Islet of Langerhans (tissue), 1 donor: ENCODE data around the gene TOMM5.
"Not testable (repeated sequence)": the region's sequence is repeated elsewhere in the genome, so short reads cannot be mapped to it uniquely, and the experiment has no call there.

Experiments
- FAIRE-seq: peaks from one replicate; lab custom pipeline; 2011; peaks lifted over from hg19 to GRCh38; lab: Jason Lieb, UNC

The TOMM5 gene

DNA sequence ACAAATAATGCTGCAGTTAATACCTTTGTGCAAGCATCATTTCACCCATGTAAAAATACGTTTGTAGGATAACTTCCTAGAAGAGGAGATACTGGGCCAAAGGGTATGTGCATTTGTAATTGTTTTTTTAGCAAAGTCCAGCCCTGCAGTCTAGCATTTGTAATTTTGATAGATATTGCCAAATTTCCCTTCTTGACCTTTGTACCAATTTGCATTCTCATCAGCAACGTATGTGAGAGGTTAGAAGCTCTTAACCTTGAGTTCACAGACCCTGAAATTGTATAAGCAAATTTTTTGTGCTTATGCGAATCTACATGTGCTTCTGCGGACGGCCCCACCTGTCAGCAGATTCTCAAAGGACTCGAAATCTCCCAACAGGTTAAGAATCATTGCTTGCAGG, 18.6 kb upstream of the TOMM5 start:
- FAIRE-seq = no peak

DNA sequence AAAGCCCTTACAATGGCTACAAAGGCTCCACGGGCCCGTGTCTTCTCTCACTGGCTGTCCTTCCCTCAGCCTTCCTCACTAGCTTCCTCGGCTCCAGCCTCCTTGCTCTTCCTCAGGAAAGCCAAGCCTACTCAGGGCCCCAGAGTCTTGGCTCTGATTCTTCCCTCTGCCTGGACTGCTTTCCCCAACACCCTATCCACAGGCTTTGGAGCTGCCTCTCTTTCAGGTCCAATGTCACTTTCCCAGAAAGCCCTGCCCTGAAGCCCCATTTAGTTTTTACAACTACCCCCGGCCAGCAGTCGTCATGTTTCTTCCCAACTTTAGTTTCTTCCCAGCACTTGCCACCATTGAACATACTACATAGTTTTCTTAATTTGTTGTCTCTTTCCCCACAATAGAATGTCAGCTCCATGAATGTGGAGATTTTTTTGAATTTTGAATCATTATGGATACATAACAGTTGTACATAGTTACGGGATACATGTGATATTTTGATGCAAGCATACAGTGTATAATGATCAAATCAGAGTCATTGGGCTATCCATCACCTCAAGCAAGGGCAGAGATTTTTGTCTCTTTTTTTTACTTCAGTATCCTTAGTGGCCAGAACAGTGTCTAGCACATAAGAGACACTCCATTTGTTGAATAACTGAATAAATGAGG, 17.5 kb upstream of the TOMM5 start:
- no peak for FAIRE-seq

DNA sequence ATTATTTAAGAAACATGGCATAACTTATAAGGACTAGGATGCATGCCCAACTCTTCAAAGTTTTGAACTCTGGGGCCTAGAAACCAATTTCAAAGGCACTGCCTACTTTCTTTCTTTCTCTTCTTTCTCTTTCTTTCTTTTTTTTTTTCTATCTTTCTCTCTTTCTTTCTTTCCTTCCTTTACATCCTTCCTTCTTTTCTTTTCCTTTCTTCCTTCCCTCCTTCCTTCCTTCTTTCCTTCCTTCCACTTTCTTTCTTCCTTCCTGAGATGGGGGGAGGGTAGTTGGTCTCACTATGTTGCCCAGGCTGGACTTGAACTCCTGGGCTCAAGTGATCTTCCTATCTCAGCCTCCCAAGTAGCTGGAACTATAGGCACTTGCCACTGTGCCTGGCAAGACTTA, 15.9 kb upstream of the TOMM5 start:
- no peak for FAIRE-seq

DNA sequence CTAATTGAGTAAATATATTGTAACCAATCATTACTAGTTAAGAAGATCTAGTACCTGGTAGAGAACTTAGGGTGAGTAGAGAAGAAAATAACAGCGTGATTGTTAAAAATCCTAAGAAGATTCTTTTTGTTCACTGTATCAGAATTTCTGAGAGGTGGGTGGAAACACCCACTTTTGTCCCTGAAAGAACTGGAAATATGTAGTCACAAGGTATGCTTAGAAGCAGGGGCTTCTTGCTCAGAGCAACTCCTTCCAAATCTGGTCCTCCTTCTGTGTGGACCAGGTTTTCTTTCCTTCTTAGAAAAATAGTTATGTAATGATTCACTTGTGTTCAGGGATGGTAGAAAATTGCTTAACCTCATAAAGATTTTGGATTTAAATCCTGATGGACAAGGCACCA, 11.9 kb upstream of the TOMM5 start:
- no peak for FAIRE-seq

DNA sequence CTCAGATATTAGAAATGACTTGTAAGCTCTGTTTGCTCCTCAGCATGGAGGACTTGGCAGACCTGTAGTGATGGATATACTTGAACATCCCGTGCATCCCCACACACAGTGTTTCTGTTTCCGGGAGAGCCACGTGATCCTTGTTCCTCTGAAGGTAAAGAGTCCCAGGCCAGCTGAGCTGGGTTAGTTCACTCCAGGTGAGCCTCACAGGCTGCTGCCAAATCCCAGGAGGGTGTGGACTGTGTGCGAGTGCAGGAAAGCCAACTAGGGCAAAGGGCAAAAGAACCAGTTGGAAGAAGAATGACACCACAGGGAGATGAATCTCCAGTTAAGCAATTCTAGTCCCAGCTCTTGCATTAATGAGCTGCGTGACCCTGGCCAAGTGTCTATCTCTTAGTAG, 10.4 kb upstream of the TOMM5 start:
- no peak for FAIRE-seq

DNA sequence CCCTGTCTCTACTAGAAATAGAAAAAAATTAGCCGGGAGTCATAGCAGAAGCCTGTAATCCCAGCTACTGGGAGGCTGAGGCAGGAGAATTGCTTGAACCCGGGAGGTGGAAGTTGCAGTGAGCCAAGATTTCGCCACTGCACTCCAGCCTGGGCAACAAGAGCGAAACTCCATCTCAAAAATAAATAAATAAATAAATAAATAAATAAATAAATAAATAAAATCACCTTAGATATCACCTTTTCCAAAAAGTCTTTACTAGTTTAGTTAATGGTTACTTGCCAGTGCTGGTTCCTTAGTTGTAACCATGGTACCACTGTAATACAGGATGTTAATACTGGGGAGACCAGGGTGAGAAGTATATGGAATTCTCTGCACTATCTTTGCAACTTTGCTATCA, 9.7 kb upstream of the TOMM5 start:
- not testable (repeated sequence) for FAIRE-seq

DNA sequence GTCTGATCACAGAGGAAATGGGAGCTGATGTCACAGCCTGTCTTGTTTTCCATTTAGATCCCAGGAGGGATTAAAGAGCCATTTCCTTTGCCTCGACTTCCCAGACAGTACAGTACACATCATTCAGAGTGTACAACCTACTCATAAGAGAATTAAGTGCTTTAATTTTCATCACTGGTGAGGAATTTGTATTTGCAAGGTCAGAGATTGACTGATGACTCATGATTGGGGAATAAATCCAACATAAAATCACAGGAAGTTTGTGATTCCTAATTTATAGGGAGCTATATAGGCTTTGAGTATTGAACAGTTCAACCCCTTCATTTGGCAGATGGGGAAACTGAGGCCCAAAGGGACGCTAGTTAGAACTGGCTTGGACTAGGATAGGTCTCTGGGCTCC, 4.1 kb upstream of the TOMM5 start:
- FAIRE-seq = no peak

DNA sequence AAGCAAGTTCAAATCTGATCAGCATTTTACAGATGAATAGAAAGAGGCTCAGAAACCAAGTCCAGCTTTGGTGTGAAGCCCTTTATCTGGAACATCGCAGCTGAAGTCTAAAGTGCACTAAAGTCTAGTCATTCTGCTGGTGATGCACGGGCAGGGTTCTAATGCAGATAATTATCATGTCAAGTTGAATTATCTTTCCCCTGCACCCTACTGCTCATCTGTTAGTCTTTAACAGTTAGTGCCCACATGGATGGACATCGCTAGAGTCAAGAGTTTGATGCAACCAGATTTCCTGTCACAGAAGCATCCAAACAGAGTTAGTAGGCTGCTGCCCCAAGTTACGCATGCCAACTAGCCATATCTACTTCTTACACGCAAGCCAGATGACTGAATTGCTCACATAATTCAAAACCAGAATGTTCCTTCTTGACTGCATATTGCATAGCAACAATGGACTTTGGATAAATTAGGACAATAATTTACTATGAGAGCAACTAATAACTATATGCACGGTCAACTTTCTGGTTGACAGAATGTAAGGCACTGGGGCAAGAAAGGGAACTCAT, 1.6 kb upstream of the TOMM5 start:
- no peak for FAIRE-seq

DNA sequence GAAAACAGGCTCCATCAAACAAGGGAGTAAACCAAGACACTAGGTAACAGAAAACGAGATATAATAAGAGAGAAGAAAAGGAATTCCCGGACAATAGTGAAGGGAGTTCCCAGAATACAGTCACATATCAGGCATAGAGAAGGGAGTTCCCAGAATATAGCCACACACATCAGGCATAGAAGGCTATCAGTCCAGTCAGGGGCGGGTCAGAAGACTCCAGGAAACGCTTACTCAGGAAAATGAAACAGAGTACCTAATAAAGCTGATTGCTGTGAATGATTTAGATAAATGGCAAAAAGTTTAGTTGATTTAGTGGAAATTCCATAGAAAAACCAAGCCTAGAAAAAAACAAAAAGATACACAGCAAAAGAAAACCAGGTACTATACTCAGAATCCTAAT, 4.9 kb downstream of the TOMM5 start:
- FAIRE-seq = no peak

DNA sequence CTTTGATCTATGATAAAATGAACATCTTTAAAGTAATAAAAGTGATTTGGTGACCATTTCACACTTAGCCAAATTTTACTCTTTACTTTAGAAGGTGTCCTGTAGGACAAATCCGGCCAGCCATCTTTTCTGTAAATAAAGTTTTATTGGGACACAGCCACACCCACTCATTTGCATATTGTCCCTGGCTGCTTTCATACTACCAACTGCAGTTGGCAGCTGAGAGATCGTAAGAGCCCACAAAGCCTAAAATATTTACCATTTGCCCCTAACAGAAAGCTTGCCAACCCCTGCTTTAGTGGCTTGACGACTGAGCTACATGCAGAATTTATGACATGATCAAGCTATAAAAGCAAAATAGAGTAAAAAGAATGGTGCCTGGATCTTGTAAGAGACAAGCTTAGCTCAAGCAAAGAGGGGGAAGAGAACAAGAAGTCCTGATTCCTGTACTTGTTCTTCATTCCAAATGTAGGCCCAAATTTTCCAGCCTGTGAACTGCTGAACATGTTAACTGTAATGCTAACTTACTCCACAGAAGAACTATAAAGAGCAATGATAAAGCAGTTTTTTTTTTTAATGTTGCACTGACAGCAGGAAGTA, 8.8 kb downstream of the TOMM5 start:
- no peak for FAIRE-seq

DNA sequence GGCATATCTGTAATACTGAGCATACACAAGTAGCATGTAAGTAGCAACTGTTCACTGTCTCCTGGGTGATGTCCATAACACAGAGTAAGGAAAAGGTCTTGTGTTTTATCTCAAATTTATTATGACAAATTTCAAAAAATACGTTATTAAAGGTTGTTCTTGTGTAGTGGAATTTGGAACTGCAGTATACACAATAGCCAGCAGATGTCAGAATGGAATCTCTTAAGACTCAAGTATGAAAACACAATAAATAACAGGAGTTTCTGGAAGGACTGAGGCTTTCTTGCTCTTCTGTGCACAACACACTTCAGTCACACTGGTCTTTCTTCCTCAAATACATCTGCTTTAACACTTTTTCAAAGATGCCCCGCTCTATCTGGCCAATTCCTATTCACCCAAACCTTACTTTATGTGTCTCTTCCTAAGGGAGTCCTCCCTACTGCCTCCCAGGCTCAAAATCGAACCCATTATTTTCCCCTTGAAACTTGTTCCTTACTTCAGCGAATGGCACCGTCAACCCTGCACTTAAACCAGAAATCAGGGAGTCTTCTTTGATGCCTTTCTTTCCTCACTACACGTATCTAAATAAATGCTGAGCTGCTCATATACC, 9.7 kb downstream of the TOMM5 start:
- FAIRE-seq = peak; percentile 98

DNA sequence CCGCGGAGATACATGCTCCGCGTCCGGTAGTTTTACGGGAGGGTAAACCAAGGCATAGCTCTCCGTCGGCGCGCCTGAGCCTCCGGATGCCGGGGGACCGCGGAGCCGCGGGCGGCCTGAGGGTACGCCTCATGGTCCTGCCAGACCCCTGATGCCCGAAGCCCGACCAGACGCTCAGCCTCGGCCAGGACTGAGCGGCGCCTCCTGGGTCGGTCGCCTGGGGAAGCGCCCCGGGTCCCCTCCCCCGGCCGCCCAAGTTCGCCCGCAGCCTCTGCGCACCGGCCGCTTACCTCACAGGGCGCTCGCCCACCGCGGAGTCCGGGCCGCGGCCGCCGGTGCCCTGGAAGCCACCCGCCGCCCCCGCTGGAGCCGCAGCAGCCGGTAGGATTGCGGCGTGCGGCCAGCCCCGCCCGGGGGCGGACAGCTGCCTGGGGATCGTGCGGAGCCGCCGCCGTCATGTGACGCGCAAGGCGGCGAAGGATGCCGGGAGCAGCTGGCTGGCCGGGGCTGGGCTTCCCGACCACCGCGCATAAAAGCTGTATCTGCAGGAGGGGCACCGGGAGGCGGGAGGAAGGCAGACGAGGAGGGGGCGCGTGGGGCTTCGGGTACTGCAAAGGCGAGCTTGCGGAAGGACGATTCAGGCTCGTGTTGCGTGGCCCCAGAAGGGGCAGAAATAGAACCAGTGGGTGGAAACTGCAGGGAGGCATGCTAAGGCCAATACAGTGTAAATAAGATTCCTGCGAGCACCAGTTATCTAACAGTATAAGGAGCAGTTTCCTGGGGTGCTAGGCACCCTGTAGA, 16.3 kb downstream of the TOMM5 start, which contains the start of gene FBXO10:
FBXO10 (minus strand) TSS at position 460 of the 801 bp plus-strand sequence. CDS start 34,612 bp downstream, outside the sequence.
- no peak for FAIRE-seq

DNA sequence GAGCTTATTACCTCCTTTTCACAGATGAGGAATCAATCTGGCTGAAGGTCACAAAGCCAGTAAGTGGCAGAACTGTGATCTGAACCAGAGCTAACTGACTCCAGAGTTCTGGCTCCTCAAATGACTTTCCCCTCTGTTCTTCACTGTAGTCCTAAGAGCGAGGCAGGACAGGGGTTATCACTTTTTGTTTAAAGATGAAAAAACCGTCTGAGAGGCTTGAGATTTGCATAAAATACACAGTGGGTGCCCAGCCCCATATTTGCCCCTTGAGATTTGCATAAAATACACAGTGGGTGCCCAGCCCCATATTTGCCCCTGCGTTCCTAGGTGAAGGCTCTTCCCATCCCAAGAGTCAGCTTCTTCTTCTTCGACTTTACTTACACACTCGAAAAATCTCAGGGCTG, 16.9 kb downstream of the TOMM5 start:
- no peak for FAIRE-seq

DNA sequence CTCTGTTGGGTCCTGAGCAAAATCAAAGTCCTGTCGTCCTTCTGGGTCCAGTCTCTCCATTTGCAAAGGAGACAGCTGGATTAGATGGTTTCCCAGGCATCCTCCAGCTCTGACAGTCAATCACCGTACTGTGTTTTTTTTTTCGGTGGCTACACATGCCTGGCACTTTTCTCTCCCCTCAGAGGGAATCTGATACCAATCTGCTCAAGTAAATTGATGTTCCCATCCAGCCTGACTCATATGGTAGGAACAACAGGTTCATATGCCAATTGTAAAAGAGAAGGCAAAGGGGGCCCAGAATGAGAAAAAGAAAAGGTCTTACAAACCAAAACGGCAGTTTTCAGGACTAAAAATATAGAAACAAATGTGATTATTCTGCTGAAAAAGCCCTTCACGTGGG, 17.4 kb downstream of the TOMM5 start:
- no peak for FAIRE-seq

DNA sequence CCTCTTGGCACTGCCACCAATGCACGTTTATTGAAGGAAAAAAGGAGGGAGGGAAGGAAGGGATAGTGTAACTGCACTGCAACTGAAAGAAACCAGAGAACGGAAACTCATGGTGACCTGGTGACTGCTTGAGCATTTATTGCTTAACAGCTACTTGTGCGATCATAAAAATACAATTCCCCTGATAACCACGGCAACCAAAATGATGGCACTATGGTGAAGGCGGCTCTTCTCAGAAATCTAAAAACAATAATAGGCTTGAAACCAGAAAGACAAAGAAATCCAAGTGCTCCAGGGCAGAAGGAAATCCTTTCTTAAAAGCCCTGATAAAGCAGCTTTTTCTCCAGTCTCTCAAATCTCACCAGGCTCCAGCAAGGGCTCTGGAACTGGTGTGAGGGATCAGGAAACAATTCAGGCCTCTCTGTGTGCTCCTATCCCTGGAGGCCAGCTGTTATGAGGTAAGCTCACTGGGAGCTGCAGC, 18.1 kb downstream of the TOMM5 start:
- FAIRE-seq = peak; percentile 5

DNA sequence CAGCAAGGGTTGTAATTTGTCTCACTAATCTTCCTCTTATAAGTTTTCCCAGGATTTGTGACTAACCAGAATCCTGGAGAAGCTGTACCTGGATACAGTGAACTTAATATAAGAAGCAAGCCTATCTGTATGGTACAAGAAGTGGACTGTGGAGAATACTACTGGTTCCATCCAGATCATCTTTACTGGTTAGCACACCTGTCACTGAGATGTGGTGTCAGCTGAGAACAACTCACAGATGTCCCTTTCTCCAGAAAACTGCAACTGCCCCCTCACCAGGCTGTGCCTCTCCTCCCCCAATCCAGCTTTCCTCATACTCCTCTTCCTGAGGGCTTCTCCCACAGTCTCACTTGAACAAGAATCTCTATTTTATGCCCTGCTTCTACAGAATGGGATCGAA, 21.1 kb downstream of the TOMM5 start:
- FAIRE-seq = no peak

DNA sequence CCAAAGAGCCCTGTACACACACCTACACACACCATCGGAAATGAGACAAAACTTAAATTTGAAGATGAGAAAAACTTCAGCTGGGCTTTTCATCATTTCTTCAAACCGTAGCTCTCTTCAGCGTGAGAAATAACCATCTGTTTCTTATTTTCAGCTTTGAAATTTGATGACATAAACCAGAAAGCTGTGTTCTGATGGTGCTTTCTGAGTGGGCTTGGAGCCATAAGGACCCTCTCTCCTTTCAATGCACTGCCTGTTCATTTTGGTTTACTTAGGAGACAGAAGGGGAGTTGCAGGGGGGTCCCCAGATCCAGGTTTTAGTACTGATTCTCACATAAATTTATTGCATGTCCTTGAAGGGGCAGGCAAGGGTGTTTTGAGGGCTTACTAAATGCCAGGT, 25.7 kb downstream of the TOMM5 start:
- FAIRE-seq = no peak

DNA sequence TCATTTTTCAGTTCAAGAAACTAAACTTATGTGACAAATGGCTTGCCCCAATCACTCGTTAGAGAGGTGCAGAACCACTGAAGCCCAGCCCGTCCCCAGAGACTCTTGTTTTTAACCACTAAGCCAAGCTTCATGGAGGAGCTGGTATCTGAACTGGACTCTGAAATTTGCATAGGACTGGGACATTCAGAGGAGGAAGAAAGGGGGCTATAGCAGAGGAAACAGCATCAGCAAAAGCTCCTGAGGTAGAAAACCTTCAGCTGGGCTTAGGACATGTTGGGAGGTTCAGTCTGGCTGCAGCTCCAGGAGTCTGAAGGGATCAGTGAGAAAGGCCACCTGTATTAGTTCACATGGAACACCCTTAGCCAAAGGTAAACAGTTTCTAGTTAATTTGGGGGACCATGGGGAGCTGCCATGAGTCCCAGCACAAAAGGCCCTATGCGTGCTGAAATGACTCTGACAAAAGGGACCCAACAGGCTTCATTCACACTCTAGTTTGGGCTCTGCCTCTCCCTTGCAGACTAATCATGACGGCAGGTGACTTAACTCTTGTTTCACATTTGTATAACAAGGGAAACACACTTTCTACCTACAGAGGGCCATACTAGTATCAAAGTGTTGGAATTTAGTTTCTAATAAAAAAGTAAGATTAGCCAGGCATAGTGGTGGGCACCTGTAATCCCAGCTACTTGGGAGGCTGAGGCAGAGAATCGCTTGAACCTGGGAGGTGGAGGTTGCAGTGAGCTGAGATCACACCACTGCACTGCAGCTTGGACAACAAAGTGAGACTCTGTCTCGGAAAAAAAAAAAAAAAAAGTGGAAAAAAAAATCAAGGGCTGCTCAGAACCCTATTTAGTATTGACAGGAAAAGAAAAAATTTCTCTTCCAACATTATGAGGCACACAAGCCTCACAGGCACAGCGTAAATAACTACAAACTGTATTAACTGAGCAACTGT, 26.5 kb downstream of the TOMM5 start:
- no peak for FAIRE-seq

DNA sequence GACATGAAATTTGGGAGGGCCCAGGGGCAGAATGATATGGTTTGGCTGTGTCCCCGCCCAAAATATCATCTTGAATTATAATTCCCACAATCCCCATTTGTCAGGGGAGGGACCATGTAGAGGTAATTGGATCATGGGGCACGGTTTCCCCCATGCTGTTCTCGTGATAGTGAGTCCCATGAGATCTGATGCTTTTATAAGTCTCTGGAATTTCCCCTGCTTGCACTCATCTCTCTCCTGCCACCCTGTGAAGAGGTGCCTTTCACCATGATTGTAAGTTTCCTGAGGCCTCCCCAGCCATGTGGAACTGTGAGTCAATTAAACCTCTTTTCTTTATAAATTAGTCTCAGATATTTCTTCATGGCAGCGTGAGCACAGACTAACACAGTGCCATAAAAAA, 27.5 kb downstream of the TOMM5 start:
- no peak for FAIRE-seq

DNA sequence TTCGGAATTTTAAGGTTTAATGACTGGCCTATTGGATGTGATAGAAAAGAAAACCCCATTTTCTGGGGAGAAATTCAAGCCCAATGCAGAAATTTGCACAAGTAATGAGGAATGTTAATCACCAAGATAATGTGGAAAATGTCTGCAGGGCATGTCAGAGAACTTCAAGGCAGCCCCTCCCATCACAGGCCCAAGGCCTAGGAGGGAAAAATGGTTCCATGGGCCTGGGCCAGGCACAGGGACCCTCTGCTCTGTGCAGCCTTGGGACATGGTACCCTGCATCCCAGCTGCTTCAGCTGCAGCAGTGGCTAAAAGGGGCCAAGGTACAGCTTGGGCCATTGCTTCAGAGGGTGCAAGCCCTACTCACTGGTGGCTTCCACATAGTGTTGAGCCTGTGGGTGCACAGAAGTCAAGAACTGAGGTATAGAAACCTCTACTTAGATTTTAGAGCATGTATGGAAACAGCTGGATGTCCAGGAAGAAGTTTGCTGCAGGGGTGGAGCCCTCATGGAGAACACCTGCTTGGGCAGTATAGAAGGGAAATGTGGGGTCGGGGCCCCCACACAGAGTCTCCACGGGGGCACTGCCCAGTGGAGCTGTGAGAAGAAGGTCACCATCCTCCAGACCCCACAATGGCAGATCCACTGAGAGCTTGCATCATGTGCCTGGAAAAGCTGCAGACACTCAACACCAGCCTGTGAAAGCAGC, 28.4 kb downstream of the TOMM5 start:
- no peak for FAIRE-seq

DNA sequence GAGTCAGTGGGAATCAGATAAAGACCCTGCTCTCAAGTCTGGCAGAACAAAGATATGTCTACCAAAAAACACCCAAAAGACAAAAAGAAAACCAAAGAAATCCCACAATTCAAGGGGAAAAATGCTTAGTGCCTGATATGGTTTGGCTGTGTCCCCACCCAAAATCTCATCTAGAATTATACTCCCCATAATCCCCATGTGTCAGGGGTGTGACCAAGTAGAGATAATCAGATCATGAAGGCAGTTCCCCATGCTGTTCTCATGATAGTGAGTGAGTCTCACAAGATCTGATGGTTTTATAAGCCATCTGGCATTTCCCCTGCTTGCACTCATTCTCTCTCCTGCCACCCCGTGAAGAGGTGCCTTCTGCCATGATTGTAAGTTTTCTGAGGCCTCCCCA, 29.6 kb downstream of the TOMM5 start:
- FAIRE-seq = no peak
